Keratinocyte (primary cell): ENCODE results near the gene JOSD2. TPM values are rescaled to one million over a fixed set of nuclear protein-coding genes. Genes with fewer than 3 reads are reported as not detected.
A peak's percentile ranks its signal among the peaks of the same experiment; 100 is the strongest.

Experiments
- DNase-seq: peaks from one replicate; pipeline ENCODE4 v3.0.0-alpha.2; 2011; ENCODE audit warnings: low read depth, missing footprints, low spot score
- FAIRE-seq: peaks from 2 replicates; lab custom pipeline; 2011; peaks lifted over from hg19 to GRCh38; lab: Jason Lieb, UNC
- H2AFZ ChIP-seq: 2 replicates; pipeline ENCODE4 v1.6.0; 2012; ENCODE audit warnings: low read length, control low read depth, inconsistent platforms; ENCODE audit not compliant: control insufficient read depth
- H3K27ac ChIP-seq: 2 replicates; pipeline ENCODE4 v1.5.1; 2011; ENCODE audit warnings: low read length; ENCODE audit not compliant: control insufficient read depth, insufficient read depth
- H3K27me3 ChIP-seq: 3 replicates; pipeline ENCODE4 v1.6.0; 2011; ENCODE audit warnings: low read length; ENCODE audit not compliant: control insufficient read depth, insufficient read depth; ENCODE audit errors: extremely low read depth
- H3K36me3 ChIP-seq, 2 experiments: 2 replicates in 1 of 2; 3 replicates in 1 of 2; pipeline ENCODE4 v1.5.1; 2011; ENCODE audit warnings: low read length in 2 of 2, mild to moderate bottlenecking in 1 of 2; ENCODE audit not compliant: control insufficient read depth in 2 of 2, insufficient read depth in 2 of 2; ENCODE audit errors: extremely low read depth in 1 of 2
- H3K4me1 ChIP-seq: 3 replicates; pipeline ENCODE4 v1.5.1; 2011; ENCODE audit warnings: low read length; ENCODE audit not compliant: control insufficient read depth, insufficient read depth; ENCODE audit errors: extremely low read depth
- H3K4me2 ChIP-seq: 3 replicates; pipeline ENCODE4 v1.6.0; 2011; ENCODE audit warnings: low read depth, low read length; ENCODE audit not compliant: control insufficient read depth, insufficient read depth; ENCODE audit errors: extremely low read depth
- H3K4me3 ChIP-seq, 3 experiments: fragments of 200-600 bp in 1 of 3; sonication (generic) in 1 of 3; 2 replicates in 2 of 3; 3 replicates in 1 of 3; pipeline ENCODE4 v1.5.1; 2011 to 2016; ENCODE audit warnings: low read length in 3 of 3, mild to moderate bottlenecking in 3 of 3, control low read depth in 2 of 3, inconsistent platforms in 1 of 3, low read depth in 1 of 3, mixed read lengths in 1 of 3, mixed run types in 1 of 3, moderate library complexity in 1 of 3; ENCODE audit not compliant: control insufficient read depth in 2 of 3, insufficient read depth in 2 of 3; ENCODE audit errors: extremely low read depth in 1 of 3
- H3K79me2 ChIP-seq: 2 replicates; pipeline ENCODE4 v1.6.0; 2012; ENCODE audit warnings: low read length; ENCODE audit not compliant: control insufficient read depth, insufficient read depth
- H3K9ac ChIP-seq: 3 replicates; pipeline ENCODE4 v1.6.0; 2011; ENCODE audit warnings: low read length; ENCODE audit not compliant: control insufficient read depth, insufficient read depth; ENCODE audit errors: extremely low read depth
- H3K9me1 ChIP-seq: 3 replicates; pipeline ENCODE4 v1.6.0; 2011; ENCODE audit warnings: low read length; ENCODE audit not compliant: control insufficient read depth, insufficient read depth; ENCODE audit errors: extremely low read depth
- H3K9me3 ChIP-seq: 2 replicates; pipeline ENCODE4 v1.5.1; 2012; ENCODE audit warnings: low read depth, low read length; ENCODE audit not compliant: control insufficient read depth
- H4K20me1 ChIP-seq: 3 replicates; pipeline ENCODE4 v1.6.0; 2011; ENCODE audit warnings: low read length; ENCODE audit not compliant: control insufficient read depth, insufficient read depth; ENCODE audit errors: extremely low read depth
- EZH2 ChIP-seq: IDR thresholded peaks from one replicate; pipeline ENCODE4 v1.6.1; 2012; ENCODE audit warnings: inconsistent platforms, mild to moderate bottlenecking, low read length, moderate library complexity
- dilution Hi-C: fragments of 300-500 bp; cut with MboI; formaldehyde crosslinking; loops from one replicate; pipeline ENCODE4 v1.7.0; 2020; ENCODE audit warnings: low sequenced_read_pairs; ENCODE audit not compliant: extremely low pct_ligation_motif_present
- polyA plus RNA-seq, 5 experiments: library from polyadenylated mRNA; depleted of rRNA in 3 of 5; stranded (reverse) in 3 of 5; stranded (forward) in 1 of 5; unstranded in 1 of 5; fragments of >200 nt; gene quantifications; 1 replicate in 1 of 5; 2 replicates in 3 of 5; 3 replicates in 1 of 5; pipeline versions ENCODE4 v1.2.1 to v1.2.3, GENCODE V29; 2011 to 2012; ENCODE audit warnings: missing spikeins in 2 of 5, low read depth in 1 of 5, low replicate concordance in 1 of 5
- TF ChIP-seq, protein P1 (sequence below), 3 experiments: IDR thresholded peaks in 1 of 3; conservative IDR thresholded peaks in 1 of 3; optimal IDR thresholded peaks in 1 of 3; 2 replicates in 2 of 3; 3 replicates in 1 of 3; pipeline versions ENCODE3 to v1.5.1; 2011; ENCODE audit warnings: low read length in 3 of 3, mild to moderate bottlenecking in 3 of 3, moderate library complexity in 2 of 3, control low read depth in 1 of 3, inconsistent platforms in 1 of 3; ENCODE audit not compliant: insufficient read depth in 2 of 3; ENCODE audit errors: extremely low read depth in 1 of 3

JOSD2 gene
- polyA plus RNA-seq, 1 donor (not counting 4 experiments of a cell fraction or from before 2014, with no cell fraction given), result 18.7 TPM

DNA sequence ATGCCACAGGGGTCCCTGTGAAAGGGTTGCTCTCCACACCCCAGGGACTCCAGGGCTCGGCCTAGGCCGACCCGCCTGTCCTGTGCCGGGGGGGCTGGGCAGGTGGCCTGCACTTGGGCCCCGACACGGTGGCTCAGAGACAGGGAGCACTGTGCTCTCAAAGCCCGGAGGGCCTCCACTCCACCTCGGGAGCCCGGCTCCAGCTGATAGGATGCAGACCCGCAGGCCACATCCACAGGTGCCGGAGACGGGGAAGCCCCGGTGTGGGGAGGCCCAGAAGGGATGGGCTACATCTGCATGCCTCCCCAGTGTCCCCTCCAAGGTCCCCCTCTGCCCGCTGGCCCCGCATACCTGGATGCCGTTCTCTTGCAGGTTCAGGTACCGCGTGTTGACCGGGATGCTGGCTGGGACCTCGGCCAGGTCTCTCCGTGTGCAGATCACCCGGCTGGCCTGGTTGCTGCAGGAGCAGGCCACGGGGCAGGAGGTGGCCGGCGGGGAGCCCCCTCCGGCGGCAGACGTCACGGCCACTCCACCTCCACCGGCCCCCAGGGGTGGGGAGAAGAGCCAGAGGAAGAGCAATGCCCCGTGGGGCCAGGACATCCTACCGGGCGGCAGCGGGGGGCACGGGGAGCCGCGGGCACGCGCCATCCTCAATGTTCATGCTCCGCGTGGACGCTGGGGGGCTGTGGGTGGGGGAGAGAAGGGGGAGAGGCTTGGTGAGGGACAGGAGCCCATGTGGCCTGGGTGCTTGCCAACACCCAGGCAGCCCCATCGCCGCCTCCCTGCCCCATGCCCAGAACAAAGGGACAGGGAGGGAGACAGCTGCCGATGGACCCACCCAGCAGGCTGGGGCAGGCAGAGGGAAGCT lies 37.4 kb upstream of the JOSD2 start:
- DNase-seq (no peak), FAIRE-seq (no peak)
- no peaks in the 10 kb centered on the region for H4K20me1 ChIP-seq
- no peak overlapping the region for H3K9ac ChIP-seq
- TF ChIP-seq, protein P1, sequence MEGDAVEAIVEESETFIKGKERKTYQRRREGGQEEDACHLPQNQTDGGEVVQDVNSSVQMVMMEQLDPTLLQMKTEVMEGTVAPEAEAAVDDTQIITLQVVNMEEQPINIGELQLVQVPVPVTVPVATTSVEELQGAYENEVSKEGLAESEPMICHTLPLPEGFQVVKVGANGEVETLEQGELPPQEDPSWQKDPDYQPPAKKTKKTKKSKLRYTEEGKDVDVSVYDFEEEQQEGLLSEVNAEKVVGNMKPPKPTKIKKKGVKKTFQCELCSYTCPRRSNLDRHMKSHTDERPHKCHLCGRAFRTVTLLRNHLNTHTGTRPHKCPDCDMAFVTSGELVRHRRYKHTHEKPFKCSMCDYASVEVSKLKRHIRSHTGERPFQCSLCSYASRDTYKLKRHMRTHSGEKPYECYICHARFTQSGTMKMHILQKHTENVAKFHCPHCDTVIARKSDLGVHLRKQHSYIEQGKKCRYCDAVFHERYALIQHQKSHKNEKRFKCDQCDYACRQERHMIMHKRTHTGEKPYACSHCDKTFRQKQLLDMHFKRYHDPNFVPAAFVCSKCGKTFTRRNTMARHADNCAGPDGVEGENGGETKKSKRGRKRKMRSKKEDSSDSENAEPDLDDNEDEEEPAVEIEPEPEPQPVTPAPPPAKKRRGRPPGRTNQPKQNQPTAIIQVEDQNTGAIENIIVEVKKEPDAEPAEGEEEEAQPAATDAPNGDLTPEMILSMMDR (optimal IDR thresholded peaks at IDR 0.05 in 1 of 3, IDR thresholded peaks at IDR 0.05 in 1 of 3, conservative IDR thresholded peaks at IDR 0.05 in 1 of 3; ENCODE audit: extremely low read depth in 1 of 3, insufficient read depth in 2 of 3, low read length in 3 of 3), result no peak
- no peak for TF ChIP-seq EZH2
- no peaks in the 10 kb centered on the region for H3K79me2 ChIP-seq
- H3K4me1 ChIP-seq, result no peaks in the 10 kb centered on the region
- no peaks in the 10 kb centered on the region for H3K9me3 ChIP-seq
- peaks cover 32% of the 10 kb centered on the region for H3K27me3 ChIP-seq
- dilution Hi-C loops, result no loop called here
- no peak overlapping the region for H3K4me3 ChIP-seq
- no peak overlapping the region for H3K4me2 ChIP-seq
- H3K36me3 ChIP-seq, result no peaks in the 10 kb centered on the region
- no peak overlapping the region for H3K27ac ChIP-seq
- H2AFZ ChIP-seq, result no peak overlapping the region
- H3K9me1 ChIP-seq, result no peaks in the 10 kb centered on the region

DNA sequence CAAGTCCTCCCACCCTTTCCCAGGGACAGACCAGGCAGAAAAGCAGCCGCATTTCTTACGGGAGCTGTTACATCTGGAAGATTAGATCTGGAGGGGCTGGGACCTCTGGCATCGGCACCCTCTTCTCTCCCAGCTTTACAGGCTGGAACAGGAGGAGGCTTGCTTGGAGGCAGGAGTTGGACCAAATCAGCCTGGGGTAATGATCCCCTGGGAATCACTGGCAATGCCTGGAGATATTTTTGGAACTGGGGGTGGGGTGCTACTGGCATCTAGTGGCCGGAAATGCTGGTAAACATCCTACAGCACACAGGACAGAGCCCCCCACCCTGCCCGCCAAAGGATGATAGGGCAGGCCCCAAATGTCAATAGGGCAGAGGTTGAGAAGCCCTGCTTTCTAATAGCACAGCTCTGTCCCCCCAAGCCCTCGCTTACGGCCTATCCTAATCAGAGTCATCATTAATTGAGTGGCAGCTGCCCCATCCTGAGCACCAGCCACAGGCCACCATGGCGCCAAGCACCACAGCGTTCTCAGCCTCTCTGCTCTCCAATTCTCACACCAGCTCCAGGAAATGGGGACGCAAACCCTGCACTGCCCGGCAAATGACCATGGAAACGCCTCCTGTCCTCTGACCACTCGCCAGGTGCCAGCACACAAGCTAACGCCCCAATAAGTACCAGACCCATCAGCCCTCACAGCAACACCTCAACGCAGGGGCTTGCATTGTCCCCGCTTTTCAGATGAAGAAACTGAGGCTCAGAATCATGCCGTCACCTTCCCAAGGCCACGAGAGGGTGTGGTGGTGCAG lies 36.6 kb upstream of the JOSD2 start:
- H3K4me2 ChIP-seq, result no peak overlapping the region
- no peaks in the 10 kb centered on the region for H3K79me2 ChIP-seq
- H3K9ac ChIP-seq, result no peak overlapping the region
- no peaks in the 10 kb centered on the region for H3K36me3 ChIP-seq
- H3K4me3 ChIP-seq, result no peak overlapping the region
- DNase-seq (no peak), FAIRE-seq (no peak)
- H4K20me1 ChIP-seq, result no peaks in the 10 kb centered on the region
- no peaks in the 10 kb centered on the region for H3K9me3 ChIP-seq
- no peak overlapping the region for H3K27ac ChIP-seq
- H2AFZ ChIP-seq, result no peak overlapping the region
- no peaks in the 10 kb centered on the region for H3K9me1 ChIP-seq
- dilution Hi-C loops, result no loop called here
- TF ChIP-seq, protein P1 (optimal IDR thresholded peaks at IDR 0.05 in 1 of 3, IDR thresholded peaks at IDR 0.05 in 1 of 3, conservative IDR thresholded peaks at IDR 0.05 in 1 of 3; ENCODE audit: extremely low read depth in 1 of 3, insufficient read depth in 2 of 3, low read length in 3 of 3), result peak in 1 of 3 experiments; percentile 13
- TF ChIP-seq EZH2, result no peak
- peaks cover 32% of the 10 kb centered on the region for H3K27me3 ChIP-seq
- no peaks in the 10 kb centered on the region for H3K4me1 ChIP-seq
